ENCODE measurements around the gene CACUL1.

DNA sequence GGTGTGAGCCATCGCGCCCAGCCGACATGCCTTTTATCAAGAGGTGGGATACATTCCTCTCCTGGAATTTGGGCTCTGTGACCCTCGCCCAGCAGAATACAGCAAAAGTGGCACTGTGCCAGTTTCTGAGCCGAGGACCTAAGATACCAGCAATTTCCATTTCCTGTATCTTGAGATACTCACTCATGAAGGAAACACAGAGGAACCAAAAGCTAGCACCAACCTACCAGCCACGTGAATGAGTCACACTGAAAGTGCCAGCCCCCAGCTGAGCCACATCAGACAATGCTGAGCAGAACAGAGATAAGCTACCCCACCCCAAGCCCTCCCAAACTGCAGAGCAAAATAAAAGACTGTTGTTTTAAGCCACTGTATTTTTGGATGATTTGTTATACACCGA is 56.3 kb downstream of the CACUL1 start:
- TF ChIP-seq CTCF (IDR thresholded peaks at IDR 0.05): no peak
- no peak for TF ChIP-seq POLR2A (IDR thresholded peaks at IDR 0.05)
